Thyroid gland (tissue), 4 donors: Measurements from ENCODE around the gene ALKBH4.

Experiments
- CTCF ChIP-seq, 6 experiments: fragments of 200-600 bp in 3 of 6; fragments of 450-650 bp in 3 of 6; sonication (generic) in 3 of 6; IDR thresholded peaks; one replicate each; pipeline ENCODE4 v1.5.1; 2016 to 2019; ENCODE audit warnings: antibody characterized with exemption in 6 of 6, mild to moderate bottlenecking in 2 of 6, inconsistent platforms in 1 of 6, moderate library complexity in 1 of 6
- POLR2A ChIP-seq, 2 donors: fragments of 450-650 bp; IDR thresholded peaks; one replicate each; pipeline ENCODE4 v1.6.1; 2017; ENCODE audit warnings: antibody characterized with exemption in 2 of 2, mild to moderate bottlenecking in 2 of 2, moderate library complexity in 1 of 2

- TF ChIP-seq POLR2A (IDR thresholded peaks at IDR 0.05) = no peak
- TF ChIP-seq CTCF (IDR thresholded peaks at IDR 0.05) = no peak
These were observed 37.7 kb downstream of the ALKBH4 start for GRCh38 chr7:102427019-102427405.
